Right atrium auricular region (tissue), 2 donors: ENCODE measurements around the gene LRRC23. TPM values are rescaled to one million over a fixed set of nuclear protein-coding genes. Genes with fewer than 3 reads are reported as not detected.

ENCODE experiments used
- DNase-seq: peaks from one replicate; pipeline ENCODE4 v3.0.0-alpha.2; 2019; ENCODE audit warnings: low spot score
- H3K27ac ChIP-seq, 2 donors: fragments of 200-600 bp; sonication (generic); 1 replicate in 1 of 2; 2 replicates in 1 of 2; pipeline ENCODE4 v1.5.1; 2016 to 2019
- H3K27me3 ChIP-seq, 2 donors: fragments of 200-600 bp; sonication (generic); one replicate each; pipeline versions ENCODE4 v1.5.1 to v1.6.0; 2017 to 2019
- H3K36me3 ChIP-seq: fragments of 200-600 bp; sonication (generic); one replicate; pipeline ENCODE4 v1.5.1; 2016
- H3K4me1 ChIP-seq, 2 donors: fragments of 200-600 bp; sonication (generic); one replicate each; pipeline versions ENCODE4 v1.5.1 to v1.6.0; 2017 to 2019
- H3K4me3 ChIP-seq, 2 donors: fragments of 200-600 bp; sonication (generic); 1 replicate in 1 of 2; 2 replicates in 1 of 2; pipeline ENCODE4 v1.5.1; 2017 to 2019; ENCODE audit warnings: mild to moderate bottlenecking in 1 of 2, moderate library complexity in 1 of 2
- H3K9me3 ChIP-seq, 2 donors: fragments of 200-600 bp; sonication (generic); one replicate each; pipeline ENCODE4 v1.5.1; 2019
- CTCF ChIP-seq, 2 donors: fragments of 200-600 bp; sonication (generic); IDR thresholded peaks; one replicate each; pipeline ENCODE4 v1.5.1; 2019; ENCODE audit warnings: antibody characterized with exemption in 2 of 2
- total RNA-seq, 2 donors: library from RNA; depleted of rRNA; stranded (reverse); fragments of >200 nt; gene quantifications; one replicate each; pipeline ENCODE4 v1.1.0, GENCODE V29; 2016

The LRRC23 gene
- total RNA-seq, 2 donors from 2014 or later = 8.4 to 15.6 TPM

- Histone ChIP-seq H3K4me3 (no peak overlapping the region), H3K27me3 (no peaks in the 10 kb centered on the region), H3K36me3 (no peaks in the 10 kb centered on the region), H3K9me3 (no peaks in the 10 kb centered on the region), H3K4me1 (peaks cover 0 to 59% of the 10 kb centered on the region in 2 donors), H3K27ac (no peak overlapping the region)
- no peak for TF ChIP-seq CTCF (IDR thresholded peaks at IDR 0.05)
- DNase-seq = no peak
Measured at GRCh38 chr12:6957151-6957701, 52.6 kb downstream of the LRRC23 start.

- Histone ChIP-seq H3K9me3 (no peaks in the 10 kb centered on the region), H3K27ac (peak overlapping the region in 1 of 2 donors; percentile 69), H3K27me3 (no peaks in the 10 kb centered on the region), H3K36me3 (no peaks in the 10 kb centered on the region), H3K4me3 (no peak overlapping the region), H3K4me1 (peaks cover 0 to 57% of the 10 kb centered on the region in 2 donors)
- no peak for TF ChIP-seq CTCF (IDR thresholded peaks at IDR 0.05)
- DNase-seq = no peak
Measured at GRCh38 chr12:6957741-6958608, 53.4 kb downstream of the LRRC23 start.

- no peaks in the 10 kb centered on the region for H3K9me3 ChIP-seq
- H3K27me3 ChIP-seq = no peaks in the 10 kb centered on the region
- H3K4me1 ChIP-seq = peaks cover 0 to 52% of the 10 kb centered on the region in 2 donors
- no peak for TF ChIP-seq CTCF (IDR thresholded peaks at IDR 0.05)
- H3K27ac ChIP-seq = peak overlapping the region; percentile 35 to 69
- no peak for DNase-seq
- no peak overlapping the region for H3K4me3 ChIP-seq
- no peaks in the 10 kb centered on the region for H3K36me3 ChIP-seq
Measured at GRCh38 chr12:6958609-6959057, 54.0 kb downstream of the LRRC23 start.

GRCh38 chr12:6959058-6959804 is 54.6 kb downstream of the LRRC23 start:
- no peak for DNase-seq
- no peak overlapping the region for H3K4me3 ChIP-seq
- no peaks in the 10 kb centered on the region for H3K9me3 ChIP-seq
- no peaks in the 10 kb centered on the region for H3K36me3 ChIP-seq
- peaks cover 0 to 46% of the 10 kb centered on the region in 2 donors for H3K4me1 ChIP-seq
- H3K27ac ChIP-seq = peak overlapping the region; percentile 35 to 69
- no peaks in the 10 kb centered on the region for H3K27me3 ChIP-seq
- no peak for TF ChIP-seq CTCF (IDR thresholded peaks at IDR 0.05)

- Histone ChIP-seq H3K27me3 (no peaks in the 10 kb centered on the region), H3K9me3 (no peaks in the 10 kb centered on the region), H3K4me1 (peaks cover 0 to 48% of the 10 kb centered on the region in 2 donors), H3K4me3 (no peak overlapping the region), H3K27ac (peak overlapping the region; percentile 35 to 74), H3K36me3 (no peaks in the 10 kb centered on the region)
- no peak for TF ChIP-seq CTCF (IDR thresholded peaks at IDR 0.05)
- DNase-seq = no peak
Measured at GRCh38 chr12:6959805-6960592, 55.4 kb downstream of the LRRC23 start.
